HCT116 (cell line): ENCODE results near the gene C16orf74. TPM values are rescaled to one million over a fixed set of nuclear protein-coding genes. Genes with fewer than 3 reads are reported as not detected.

Source experiments
- ATAC-seq: fragments of 200-7000 bp; cut with Tn5 transposase; 2 replicates; pipeline ENCODE4 v1.9.1; 2020; ENCODE audit warnings: mild to moderate bottlenecking, moderate library complexity
- BruUV-seq: library from RNA; stranded (reverse); fragments of 400-500 nt; replicated peaks from 2 replicates; lab custom pipeline; 2021; lab: Mats Ljungman, UMichigan
- CTCF ChIA-PET: fragments of 300-600 bp; sonication (Branson Sonifier 250); formaldehyde crosslinking; loops from one replicate; lab custom pipeline; 2021; ENCODE audit warnings: antibody characterized with exemption; lab: Charles Lee
- POLR2A ChIA-PET: fragments of 300-600, 350-600 bp; sonication (Branson Sonifier 250); formaldehyde crosslinking; loops from one replicate; lab custom pipeline; 2021; ENCODE audit warnings: antibody characterized with exemption; lab: Charles Lee
- RAD21 ChIA-PET, 2 experiments: fragments of 300-600 bp; sonication (Branson Sonifier 250); formaldehyde crosslinking; loops; one replicate each; lab custom pipeline; 2023; ENCODE audit warnings: low total read pairs in 2 of 2; ENCODE audit not compliant: uncharacterized antibody in 2 of 2, unreplicated experiment in 2 of 2, low non-redundant PET in 1 of 2; lab: Charles Lee
- DNase-seq: peaks from one replicate; pipeline ENCODE4 v3.0.0-alpha.2; 2010; ENCODE audit warnings: low read depth, low spot score
- H2AFZ ChIP-seq: fragments of 200-600 bp; shearing (Covaris generic), sonication (generic); 2 replicates; pipeline ENCODE4 v1.6.1; 2017; ENCODE audit warnings: low read depth, mixed run types, mixed read lengths, antibody characterized with exemption, low read length; ENCODE audit not compliant: poor library complexity, severe bottlenecking
- H3K27ac ChIP-seq: 2 replicates; pipeline ENCODE4 v1.5.1; 2012; ENCODE audit warnings: low read depth, low read length
- H3K27me3 ChIP-seq: fragments of 200-600 bp; sonication (generic); 2 replicates; pipeline ENCODE4 v1.6.1; 2016; ENCODE audit warnings: mixed run types, low read length, mixed read lengths; ENCODE audit not compliant: insufficient read depth
- H3K36me3 ChIP-seq, 2 experiments: fragments of 200-500 bp in 1 of 2; fragments of 200-600 bp in 1 of 2; sonication (Bioruptor generic) in 1 of 2; sonication (generic) in 1 of 2; 2 replicates each; pipeline versions ENCODE4 v1.5.1 to v1.6.1; 2014 to 2016; ENCODE audit warnings: low read length in 2 of 2, inconsistent platforms in 1 of 2, mixed read lengths in 1 of 2, mixed run types in 1 of 2; ENCODE audit not compliant: insufficient read depth in 2 of 2, control insufficient read depth in 1 of 2
- H3K4me1 ChIP-seq, 2 experiments: fragments of 200-600 bp in 1 of 2; sonication (generic) in 1 of 2; 2 replicates each; pipeline versions ENCODE4 v1.5.1 to v1.6.1; 2012 to 2017; ENCODE audit warnings: low read length in 2 of 2, inconsistent platforms in 1 of 2, mild to moderate bottlenecking in 1 of 2, mixed read lengths in 1 of 2, mixed run types in 1 of 2, moderate library complexity in 1 of 2; ENCODE audit not compliant: insufficient read depth in 2 of 2, control insufficient read depth in 1 of 2
- H3K4me2 ChIP-seq: fragments of 200-600 bp; sonication (generic); 2 replicates; pipeline ENCODE4 v1.6.1; 2017; ENCODE audit warnings: mixed run types, low read length, mixed read lengths
- H3K4me3 ChIP-seq, 2 experiments: fragments of 200-600 bp in 1 of 2; sonication (generic) in 1 of 2; replicated peaks in 1 of 2; 2 replicates each; pipeline ENCODE4 v1.5.1; 2011 to 2016; ENCODE audit warnings: low read length in 2 of 2, control low read depth in 1 of 2, low read depth in 1 of 2, mild to moderate bottlenecking in 1 of 2, mixed read lengths in 1 of 2, mixed run types in 1 of 2
- H3K79me2 ChIP-seq: fragments of 200-600 bp; sonication (generic); 2 replicates; pipeline ENCODE4 v1.6.1; 2017; ENCODE audit warnings: mild to moderate bottlenecking, mixed run types, low read length, moderate library complexity, mixed read lengths; ENCODE audit not compliant: insufficient read depth
- H3K9ac ChIP-seq: fragments of 200-600 bp; sonication (generic); 2 replicates; pipeline ENCODE4 v1.6.1; 2016; ENCODE audit warnings: low read length, mixed read lengths
- H3K9me2 ChIP-seq: fragments of 200-600 bp; sonication (generic), shearing (Covaris generic); 2 replicates; pipeline ENCODE4 v1.6.1; 2017; ENCODE audit warnings: mixed run types, mild to moderate bottlenecking, moderate library complexity; ENCODE audit not compliant: insufficient read depth
- H3K9me3 ChIP-seq, 2 experiments: fragments of 200-500 bp in 1 of 2; fragments of 200-600 bp in 1 of 2; sonication (Bioruptor generic) in 1 of 2; sonication (generic) in 1 of 2; 2 replicates each; pipeline ENCODE4 v1.6.1; 2014 to 2017; ENCODE audit warnings: low read length in 2 of 2, mixed read lengths in 2 of 2, inconsistent platforms in 1 of 2, low read depth in 1 of 2, mild to moderate bottlenecking in 1 of 2, mixed run types in 1 of 2, moderate library complexity in 1 of 2; ENCODE audit not compliant: control insufficient read depth in 1 of 2, insufficient read depth in 1 of 2
- H4K20me1 ChIP-seq: fragments of 200-600 bp; sonication (generic), shearing (Covaris generic); 2 replicates; pipeline ENCODE4 v1.6.1; 2017; ENCODE audit warnings: mixed run types, mild to moderate bottlenecking, moderate library complexity; ENCODE audit not compliant: insufficient read depth
- EGR1 ChIP-seq: IDR thresholded peaks from 2 replicates; pipeline ENCODE4 v1.6.1; 2012; ENCODE audit warnings: low read depth
- EZH2 ChIP-seq: fragments of 200-600 bp; sonication (generic); IDR thresholded peaks from 2 replicates; pipeline ENCODE4 v1.6.1; 2017; ENCODE audit warnings: antibody characterized with exemption, mixed run types
- EZH2phosphoT487 ChIP-seq: fragments of 200-600 bp; IDR thresholded peaks from 2 replicates; pipeline ENCODE4 v1.6.1; 2018; ENCODE audit warnings: antibody characterized with exemption, borderline replicate concordance
- POLR2AphosphoS5 ChIP-seq: IDR thresholded peaks from 2 replicates; pipeline ENCODE4 v1.6.1; 2011; ENCODE audit warnings: mild to moderate bottlenecking, low read depth, low read length, moderate library complexity
- RAD21 ChIP-seq: IDR thresholded peaks from 2 replicates; pipeline ENCODE4 v1.6.1; 2012; ENCODE audit warnings: low read depth, mild to moderate bottlenecking
- intact Hi-C: fragments of 100-400 bp; cut with micrococcal nuclease; formaldehyde crosslinking; loops from 2 replicates; pipeline ENCODE4 v1.10.0; 2022
- total RNA-seq: library from RNA; stranded (reverse); gene quantifications from one replicate; pipeline ENCODE4 v1.2.1, GENCODE V29; 2021; ENCODE audit not compliant: unreplicated experiment
- TF ChIP-seq, protein P1 (sequence below): IDR thresholded peaks from 2 replicates; pipeline ENCODE4 v1.6.1; 2012

The C16orf74 gene
- total RNA-seq, 1 experiment from 2014 or later: 30.0 TPM

DNA sequence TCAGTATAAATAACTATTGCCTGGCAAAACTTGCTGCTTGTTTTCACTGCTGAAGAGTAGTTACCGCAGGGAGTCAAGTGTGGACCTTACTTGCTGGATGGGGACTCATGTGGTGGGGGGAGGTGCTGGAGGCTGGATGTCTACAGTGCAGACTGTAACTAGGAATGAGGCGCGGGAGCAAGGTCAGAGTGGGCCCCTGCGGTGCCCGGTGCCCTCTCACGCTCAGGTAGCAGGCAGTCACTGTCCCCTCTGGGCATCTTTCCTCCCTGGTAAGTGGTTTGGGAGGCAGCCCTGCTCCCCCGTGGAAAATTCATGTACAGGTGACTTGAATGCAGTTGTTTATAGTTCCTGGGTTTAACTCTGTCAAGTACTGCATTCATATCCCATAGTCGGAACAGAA, 43.8 kb upstream of the C16orf74 start:
- ATAC-seq (no peak), DNase-seq (no peak)
- TF ChIP-seq, protein P1, sequence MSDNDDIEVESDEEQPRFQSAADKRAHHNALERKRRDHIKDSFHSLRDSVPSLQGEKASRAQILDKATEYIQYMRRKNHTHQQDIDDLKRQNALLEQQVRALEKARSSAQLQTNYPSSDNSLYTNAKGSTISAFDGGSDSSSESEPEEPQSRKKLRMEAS: no peak
- TF ChIP-seq EGR1 (no peak), EZH2 (no peak), RAD21 (no peak), POLR2AphosphoS5 (no peak), EZH2phosphoT487 (no peak)
- ChIA-PET POLR2A (no interaction called here), CTCF (no interaction called here), RAD21 (no interaction called here)
- peaks cover 5 to 11% of the 10 kb centered on the region in 2 experiments; a peak in 3 of 4 replicates for H3K4me1 ChIP-seq
- H3K27me3 ChIP-seq: no peaks in the 10 kb centered on the region
- H3K4me3 ChIP-seq: no peak overlapping the region
- no peak overlapping the region for H3K27ac ChIP-seq
- no peaks in the 10 kb centered on the region for H3K9me2 ChIP-seq
- no peak overlapping the region for H3K4me2 ChIP-seq
- H3K9ac ChIP-seq: no peak overlapping the region
- H2AFZ ChIP-seq: no peak overlapping the region
- BruUV-seq: no TSS peak
- H3K9me3 ChIP-seq: no peaks in the 10 kb centered on the region
- H3K36me3 ChIP-seq: peaks cover 26 to 57% of the 10 kb centered on the region in 2 experiments; a peak in 3 of 4 replicates
- H3K79me2 ChIP-seq: peaks cover 100% of the 10 kb centered on the region
- intact Hi-C loops: no loop called here
- 0 out of 2 replicates have a peak, but pooled peaks cover 4% of the 10 kb centered on the region for H4K20me1 ChIP-seq

DNA sequence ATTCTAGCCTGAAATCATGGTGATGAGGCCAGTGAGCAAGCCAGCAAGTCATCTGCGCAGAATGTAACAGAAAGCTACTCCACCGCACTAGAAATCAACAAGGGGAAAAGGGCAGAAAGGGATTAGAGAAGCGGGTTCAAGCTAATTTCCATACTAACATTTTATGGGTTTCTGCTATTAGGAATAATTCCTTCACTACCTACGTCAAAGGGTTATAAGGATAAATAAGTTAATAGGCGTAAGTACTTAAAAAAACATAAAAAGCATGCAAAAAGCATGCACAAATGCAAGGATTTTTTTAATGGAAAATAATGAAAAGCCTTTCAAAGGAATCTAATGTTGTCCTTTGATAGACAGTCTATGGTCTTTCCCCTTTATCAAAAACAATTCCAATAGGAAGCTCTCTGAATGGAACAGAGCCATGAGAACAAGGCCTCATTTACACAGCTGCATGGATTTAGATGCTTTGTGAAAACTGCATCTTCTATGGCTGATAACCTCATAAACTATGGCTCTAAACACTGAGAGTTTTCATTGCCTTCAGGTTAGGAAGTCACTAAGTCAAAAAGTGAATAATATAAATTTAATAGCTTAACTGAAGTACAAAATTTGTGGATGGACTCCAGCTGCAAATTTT, 42.9 kb upstream of the C16orf74 start:
- no TSS peak for BruUV-seq
- TF ChIP-seq POLR2AphosphoS5: no peak
- Histone ChIP-seq H3K9ac (no peak overlapping the region), H3K4me3 (no peak overlapping the region), H3K9me3 (no peaks in the 10 kb centered on the region), H3K4me2 (no peak overlapping the region), H2AFZ (no peak overlapping the region), H3K9me2 (no peaks in the 10 kb centered on the region), H4K20me1 (0 out of 2 replicates have a peak, but pooled peaks cover 4% of the 10 kb centered on the region), H3K27ac (no peak overlapping the region), H3K79me2 (peaks cover 99% of the 10 kb centered on the region), H3K4me1 (peaks cover 5 to 11% of the 10 kb centered on the region in 2 experiments; a peak in 3 of 4 replicates), H3K27me3 (no peaks in the 10 kb centered on the region), H3K36me3 (peaks cover 28 to 61% of the 10 kb centered on the region in 2 experiments; a peak in 3 of 4 replicates)
- ChIA-PET RAD21 (no interaction called here), POLR2A (no interaction called here), CTCF (no interaction called here)
- no peak for ATAC-seq
- no peak for DNase-seq
- intact Hi-C loops: no loop called here
